HepG2 (cell line): Measurements from ENCODE around the gene ARMC5. TPM values are rescaled to one million over a fixed set of nuclear protein-coding genes. Genes with fewer than 3 reads are reported as not detected.

Experiments used
- AGO1 ChIP-seq: fragments of 200-400 bp; formaldehyde crosslinking; IDR thresholded peaks from 2 replicates; pipeline ENCODE4 v1.6.1; 2017; ENCODE audit warnings: mild to moderate bottlenecking, low read depth, low read length, moderate library complexity; ENCODE audit not compliant: poor library complexity, severe bottlenecking
- BCLAF1 ChIP-seq: fragments of 450-650 bp; IDR thresholded peaks from 2 replicates; pipeline ENCODE4 v1.6.1; 2017; ENCODE audit warnings: mild to moderate bottlenecking
- DBP ChIP-seq: sonication (generic); formaldehyde crosslinking; IDR thresholded peaks from 2 replicates; pipeline ENCODE4 v1.4.0; 2020; ENCODE audit warnings: missing genetic modification reagents; ENCODE audit errors: not compliant biosample characterization
- E2F5 ChIP-seq: sonication (generic); formaldehyde crosslinking; conservative IDR thresholded peaks from 2 replicates; pipeline ENCODE4 v1.4.0; 2020; ENCODE audit warnings: missing genetic modification reagents
- EED ChIP-seq: sonication (generic); formaldehyde crosslinking; IDR thresholded peaks from 2 replicates; pipeline ENCODE4 v1.5.0; 2020; ENCODE audit warnings: mild to moderate bottlenecking, missing genetic modification reagents
- FOXC1 ChIP-seq: sonication (generic); formaldehyde crosslinking; IDR thresholded peaks from 2 replicates; pipeline ENCODE4 v1.8.0; 2022; ENCODE audit warnings: mild to moderate bottlenecking, missing genetic modification reagents, borderline replicate concordance
- IRX3 ChIP-seq: sonication (generic); formaldehyde crosslinking; IDR thresholded peaks from 2 replicates; pipeline ENCODE4 v1.8.1; 2023; ENCODE audit warnings: mild to moderate bottlenecking, low read depth, missing genetic modification reagents, borderline replicate concordance
- MEIS2 ChIP-seq: sonication (generic); formaldehyde crosslinking; IDR thresholded peaks from 2 replicates; pipeline ENCODE4 v1.9.0; 2021; ENCODE audit warnings: mild to moderate bottlenecking, missing genetic modification reagents
- MTA1 ChIP-seq: sonication (generic); formaldehyde crosslinking; IDR thresholded peaks from 2 replicates; pipeline ENCODE4 v1.4.0; 2020; ENCODE audit warnings: missing genetic modification reagents, mild to moderate bottlenecking, borderline replicate concordance
- MZF1 ChIP-seq: sonication (generic); formaldehyde crosslinking; IDR thresholded peaks from 2 replicates; pipeline ENCODE4 v1.8.1; 2023; ENCODE audit warnings: mild to moderate bottlenecking, missing genetic modification reagents, borderline replicate concordance
- PLSCR1 ChIP-seq: sonication (generic); formaldehyde crosslinking; IDR thresholded peaks from 2 replicates; pipeline ENCODE4 v1.5.0; 2020; ENCODE audit warnings: missing genetic modification reagents, mild to moderate bottlenecking, borderline replicate concordance
- RFXANK ChIP-seq: IDR thresholded peaks from 2 replicates; pipeline ENCODE4 v1.6.1; 2016
- RXRA ChIP-seq: sonication (generic); formaldehyde crosslinking; IDR thresholded peaks from 2 replicates; pipeline ENCODE4 v1.5.1; 2020; ENCODE audit warnings: missing genetic modification reagents
- SUZ12 ChIP-seq: fragments of 150-350 bp; IDR thresholded peaks from 2 replicates; pipeline ENCODE4 v1.6.1; 2014; ENCODE audit warnings: low read depth, low read length
- U2AF1 ChIP-seq: fragments of 200-400 bp; formaldehyde crosslinking; optimal IDR thresholded peaks from 2 replicates; pipeline ENCODE3; 2017; ENCODE audit warnings: mild to moderate bottlenecking, low read depth, low read length
- U2AF2 ChIP-seq: fragments of 200-400 bp; formaldehyde crosslinking; IDR thresholded peaks from 2 replicates; pipeline ENCODE4 v1.6.1; 2017; ENCODE audit warnings: low read depth, mild to moderate bottlenecking, low read length
- ZBTB1 ChIP-seq: sonication (generic); formaldehyde crosslinking; IDR thresholded peaks from 2 replicates; pipeline ENCODE4 v1.4.0; 2020; ENCODE audit warnings: missing genetic modification reagents, borderline replicate concordance
- ZNF12 ChIP-seq: sonication (generic); formaldehyde crosslinking; IDR thresholded peaks from 2 replicates; pipeline ENCODE4 v1.5.0; 2020; ENCODE audit warnings: missing genetic modification reagents
- ZNF180 ChIP-seq: sonication (generic); formaldehyde crosslinking; IDR thresholded peaks from 2 replicates; pipeline ENCODE4 v1.4.0; 2020; ENCODE audit warnings: low read depth, missing genetic modification reagents, borderline replicate concordance
- ZNF329 ChIP-seq: sonication (generic); formaldehyde crosslinking; IDR thresholded peaks from 2 replicates; pipeline ENCODE4 v1.9.0; 2021; ENCODE audit warnings: low read depth, mild to moderate bottlenecking, missing genetic modification reagents
- ZNF709 ChIP-seq: sonication (generic); formaldehyde crosslinking; IDR thresholded peaks from 2 replicates; pipeline ENCODE4 v1.5.0; 2020; ENCODE audit warnings: mild to moderate bottlenecking, missing genetic modification reagents
- ZNF761 ChIP-seq: sonication (generic); formaldehyde crosslinking; conservative IDR thresholded peaks from 2 replicates; pipeline ENCODE4 v1.4.0; 2020; ENCODE audit warnings: mild to moderate bottlenecking, missing genetic modification reagents
- ZNF768 ChIP-seq: sonication (generic); formaldehyde crosslinking; IDR thresholded peaks from 2 replicates; pipeline ENCODE4 v1.4.0; 2020; ENCODE audit warnings: missing genetic modification reagents
- ZNF772 ChIP-seq: sonication (generic); formaldehyde crosslinking; IDR thresholded peaks from 2 replicates; pipeline ENCODE4 v1.5.0; 2020; ENCODE audit warnings: mild to moderate bottlenecking, missing genetic modification reagents
- ZNF780A ChIP-seq: sonication (generic); formaldehyde crosslinking; IDR thresholded peaks from 2 replicates; pipeline ENCODE4 v1.8.0; 2022; ENCODE audit warnings: mild to moderate bottlenecking, missing genetic modification reagents, moderate library complexity
- ZSCAN12 ChIP-seq: sonication (generic); formaldehyde crosslinking; IDR thresholded peaks from 2 replicates; pipeline ENCODE4 v1.9.0; 2021; ENCODE audit warnings: mild to moderate bottlenecking, missing genetic modification reagents
- polyA plus RNA-seq, 8 experiments: library from polyadenylated mRNA; depleted of rRNA in 3 of 8; stranded (reverse) in 7 of 8; unstranded in 1 of 8; fragments of >200 nt; fragmentation: Illumina TruSeq in 4 of 8; extraction: Trizol in 4 of 8; gene quantifications; 2 replicates each; pipeline versions ENCODE4 v1.2.1 to v1.2.3, GENCODE V29; 2011 to 2016; ENCODE audit warnings: low read depth in 4 of 8, missing spikeins in 1 of 8, mixed read lengths in 1 of 8; ENCODE audit not compliant: insufficient read depth in 1 of 8
- total RNA-seq, 5 experiments: library from RNA; depleted of rRNA; stranded (reverse); fragments of >200 nt; fragmentation: Illumina TruSeq; extraction: Trizol; gene quantifications; 2 replicates each; pipeline ENCODE4 v1.2.3, GENCODE V29; 2016; ENCODE audit warnings: low read depth in 1 of 5

The ARMC5 gene
- total and polyA plus RNA-seq, 2 of the 13 experiments (the other 11 are each of a cell fraction or from before 2014, with no cell fraction given): 10.8 to 22.3 TPM

GRCh38 chr16:31458073-31458843 is 1.0 kb upstream of the ARMC5 start (continued):
- peak; percentile 84; the same call in 1 of the 2 replicates for TF ChIP-seq ZSCAN12
- no peak for TF ChIP-seq U2AF1
- TF ChIP-seq RXRA (CRISPR knock-in tag): peak; percentile 80
- peak; percentile 97 for TF ChIP-seq ZNF772 (CRISPR knock-in tag)
- no peak for TF ChIP-seq DBP
- peak; percentile 95 for TF ChIP-seq FOXC1
- peak; percentile 87 for TF ChIP-seq MTA1 (CRISPR knock-in tag)
- TF ChIP-seq EED: peak; percentile 95
- TF ChIP-seq ZNF768 (CRISPR knock-in tag): peak; percentile 68
- TF ChIP-seq PLSCR1 (CRISPR knock-in tag): no peak
- TF ChIP-seq ZNF12: peak; percentile 86
- TF ChIP-seq RFXANK: no peak
- TF ChIP-seq SUZ12: no peak
- TF ChIP-seq BCLAF1: no peak
- peak; percentile 85; the same call in 1 of the 2 replicates for TF ChIP-seq IRX3 (CRISPR knock-in tag)
- TF ChIP-seq ZNF709: peak; percentile 81
- TF ChIP-seq ZNF329 (CRISPR knock-in tag): peak; percentile 69; the same call in 1 of the 2 replicates
- peak; percentile 4 for TF ChIP-seq AGO1
- no peak; the same call in 1 of the 2 replicates for TF ChIP-seq MZF1
- TF ChIP-seq ZBTB1: 0 out of 2 replicates have a peak, but pooled peaks have one; percentile 19
- TF ChIP-seq ZNF761 (CRISPR knock-in tag): no peak; the same call in 1 of the 2 replicates
- TF ChIP-seq U2AF2: no peak
- no peak for TF ChIP-seq ZNF180 (CRISPR knock-in tag)
- peak; percentile 41 for TF ChIP-seq ZNF780A
- TF ChIP-seq E2F5 (CRISPR knock-in tag): no peak; the same call in 1 of the 2 replicates
- 0 out of 2 replicates have a peak, but pooled peaks have one; percentile 59 for TF ChIP-seq MEIS2
